WTC11 (cell line): ENCODE measurements around the gene MVP.
A peak's percentile ranks its signal among the peaks of the same experiment; 100 is the strongest.

Source experiments
- CREM ChIP-seq: sonication (generic); formaldehyde crosslinking; IDR thresholded peaks from 2 replicates; pipeline ENCODE4 v1.8.1; 2022; ENCODE audit warnings: mild to moderate bottlenecking, missing genetic modification reagents, moderate library complexity
- JUN ChIP-seq: sonication (generic); formaldehyde crosslinking; IDR thresholded peaks from 2 replicates; pipeline ENCODE4 v1.8.0; 2023; ENCODE audit warnings: mild to moderate bottlenecking, missing genetic modification reagents
- ZNF232 ChIP-seq: sonication (generic); formaldehyde crosslinking; IDR thresholded peaks from 2 replicates; pipeline ENCODE4 v1.8.0; 2022; ENCODE audit warnings: mild to moderate bottlenecking, missing genetic modification reagents
- TF ChIP-seq, protein P1 (sequence below): fragments of 200-600 bp; IDR thresholded peaks from 2 replicates; pipeline ENCODE4 v1.8.0; 2022; ENCODE audit warnings: antibody characterized with exemption
- TF ChIP-seq, protein P2 (sequence below): sonication (generic); formaldehyde crosslinking; IDR thresholded peaks from 2 replicates; pipeline ENCODE4 v1.8.1; 2023; ENCODE audit warnings: mild to moderate bottlenecking, missing genetic modification reagents, moderate library complexity

DNA sequence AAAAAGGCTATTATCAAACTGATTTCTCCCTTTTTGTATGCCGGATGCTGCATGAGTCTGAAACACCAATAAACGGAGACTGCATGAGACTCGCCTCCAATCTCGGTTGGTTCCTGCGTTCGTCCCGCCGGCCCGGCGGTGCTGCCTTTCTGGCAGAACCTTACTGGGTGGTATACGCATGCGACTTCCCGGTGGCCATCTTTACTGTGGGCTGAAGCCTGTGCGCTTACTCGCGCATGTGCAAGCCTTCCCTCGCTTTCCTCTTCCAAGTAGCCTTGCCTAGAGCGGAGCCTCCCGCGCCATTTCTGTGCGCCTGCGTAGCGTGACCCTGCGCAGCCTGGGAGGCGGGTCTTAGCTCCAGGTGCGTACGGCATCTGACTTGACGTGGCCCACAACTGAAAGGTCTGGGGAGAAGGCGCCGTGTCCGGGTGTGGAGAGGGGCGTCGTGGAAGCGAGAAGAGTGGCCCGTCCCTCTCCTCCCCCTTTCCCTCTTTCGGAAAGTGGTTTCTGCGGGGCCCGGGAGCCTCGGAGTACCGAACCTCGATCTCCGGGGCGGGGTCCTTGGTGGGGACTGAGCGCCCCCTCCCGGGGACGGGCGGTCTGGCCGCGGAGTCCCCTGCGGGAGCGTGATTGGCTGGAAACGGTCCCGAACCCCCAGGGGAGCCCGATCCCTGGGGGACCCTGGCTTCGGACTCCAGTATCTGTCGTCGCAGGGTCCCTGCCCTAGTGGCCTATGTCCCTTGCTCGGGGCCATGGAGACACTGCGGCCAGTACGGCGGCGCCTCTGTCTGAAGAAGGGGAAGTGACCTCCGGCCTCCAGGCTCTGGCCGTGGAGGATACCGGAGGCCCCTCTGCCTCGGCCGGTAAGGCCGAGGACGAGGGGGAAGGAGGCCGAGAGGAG, 4.2 kb upstream of the MVP start, which contains the start of gene PAGR1:
- TF ChIP-seq, protein P1, sequence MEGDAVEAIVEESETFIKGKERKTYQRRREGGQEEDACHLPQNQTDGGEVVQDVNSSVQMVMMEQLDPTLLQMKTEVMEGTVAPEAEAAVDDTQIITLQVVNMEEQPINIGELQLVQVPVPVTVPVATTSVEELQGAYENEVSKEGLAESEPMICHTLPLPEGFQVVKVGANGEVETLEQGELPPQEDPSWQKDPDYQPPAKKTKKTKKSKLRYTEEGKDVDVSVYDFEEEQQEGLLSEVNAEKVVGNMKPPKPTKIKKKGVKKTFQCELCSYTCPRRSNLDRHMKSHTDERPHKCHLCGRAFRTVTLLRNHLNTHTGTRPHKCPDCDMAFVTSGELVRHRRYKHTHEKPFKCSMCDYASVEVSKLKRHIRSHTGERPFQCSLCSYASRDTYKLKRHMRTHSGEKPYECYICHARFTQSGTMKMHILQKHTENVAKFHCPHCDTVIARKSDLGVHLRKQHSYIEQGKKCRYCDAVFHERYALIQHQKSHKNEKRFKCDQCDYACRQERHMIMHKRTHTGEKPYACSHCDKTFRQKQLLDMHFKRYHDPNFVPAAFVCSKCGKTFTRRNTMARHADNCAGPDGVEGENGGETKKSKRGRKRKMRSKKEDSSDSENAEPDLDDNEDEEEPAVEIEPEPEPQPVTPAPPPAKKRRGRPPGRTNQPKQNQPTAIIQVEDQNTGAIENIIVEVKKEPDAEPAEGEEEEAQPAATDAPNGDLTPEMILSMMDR: peak; percentile 81
- TF ChIP-seq ZNF232 (CRISPR knock-in tag) (no peak), CREM (CRISPR knock-in tag) (peak; percentile 80), JUN (CRISPR knock-in tag) (no peak)
- TF ChIP-seq, protein P2, sequence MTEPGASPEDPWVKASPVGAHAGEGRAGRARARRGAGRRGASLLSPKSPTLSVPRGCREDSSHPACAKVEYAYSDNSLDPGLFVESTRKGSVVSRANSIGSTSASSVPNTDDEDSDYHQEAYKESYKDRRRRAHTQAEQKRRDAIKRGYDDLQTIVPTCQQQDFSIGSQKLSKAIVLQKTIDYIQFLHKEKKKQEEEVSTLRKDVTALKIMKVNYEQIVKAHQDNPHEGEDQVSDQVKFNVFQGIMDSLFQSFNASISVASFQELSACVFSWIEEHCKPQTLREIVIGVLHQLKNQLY (CRISPR knock-in tag): 0 out of 2 replicates have a peak, but pooled peaks have one; percentile 33
